HEK293T (cell line): ENCODE measurements around the gene TRIM7.

ENCODE experiments used
- CTCF ChIA-PET: fragments of 350-600 bp; formaldehyde crosslinking; extraction: SDS; loops from one replicate; lab custom pipeline; 2021; ENCODE audit warnings: antibody characterized with exemption, inconsistent platforms; lab: Yijun Ruan, JAX
- POLR2A ChIA-PET: fragments of 350-600 bp; formaldehyde crosslinking; extraction: SDS; loops from one replicate; lab custom pipeline; 2020; ENCODE audit warnings: antibody characterized with exemption, inconsistent platforms; lab: Yijun Ruan, JAX
- DNase-seq: peaks from one replicate; pipeline ENCODE4 v3.0.0; 2012; ENCODE audit warnings: mixed read lengths; ENCODE audit errors: extremely low spot score
- ARNT ChIP-seq: fragments of 450-650 bp; IDR thresholded peaks from 2 replicates; pipeline ENCODE4 v1.6.1; 2017; ENCODE audit warnings: mild to moderate bottlenecking
- BHLHE40 ChIP-seq: fragments of 450-650 bp; IDR thresholded peaks from 2 replicates; pipeline ENCODE4 v1.6.1; 2016; ENCODE audit warnings: mild to moderate bottlenecking, moderate library complexity, borderline replicate concordance
- CTBP1 ChIP-seq: fragments of 450-650 bp; IDR thresholded peaks from 2 replicates; pipeline ENCODE4 v1.6.1; 2016; ENCODE audit warnings: borderline replicate concordance
- ELF4 ChIP-seq: fragments of 450-650 bp; IDR thresholded peaks from 2 replicates; pipeline ENCODE4 v1.6.1; 2017; ENCODE audit warnings: antibody characterized with exemption
- FOXA1 ChIP-seq: fragments of 450-650 bp; IDR thresholded peaks from 2 replicates; pipeline ENCODE4 v1.6.1; 2016; ENCODE audit warnings: mild to moderate bottlenecking
- FOXK2 ChIP-seq: fragments of 450-650 bp; IDR thresholded peaks from 2 replicates; pipeline ENCODE4 v1.6.1; 2016; ENCODE audit warnings: mild to moderate bottlenecking
- FOXM1 ChIP-seq: fragments of 450-650 bp; IDR thresholded peaks from 2 replicates; pipeline ENCODE4 v1.6.1; 2017; ENCODE audit warnings: mild to moderate bottlenecking, borderline replicate concordance
- HDGF ChIP-seq: fragments of 450-650 bp; IDR thresholded peaks from 2 replicates; pipeline ENCODE4 v1.6.1; 2017; ENCODE audit warnings: antibody characterized with exemption, borderline replicate concordance
- L3MBTL2 ChIP-seq: fragments of 450-650 bp; conservative IDR thresholded peaks from 2 replicates; pipeline ENCODE4 v1.6.1; 2016; ENCODE audit warnings: mild to moderate bottlenecking
- LEF1 ChIP-seq: fragments of 450-650 bp; IDR thresholded peaks from 2 replicates; pipeline ENCODE4 v1.6.1; 2017; ENCODE audit warnings: mild to moderate bottlenecking, borderline replicate concordance
- NFRKB ChIP-seq: fragments of 450-650 bp; IDR thresholded peaks from 2 replicates; pipeline ENCODE4 v1.6.1; 2016; ENCODE audit warnings: mild to moderate bottlenecking, moderate library complexity
- SP1 ChIP-seq: fragments of 450-650 bp; IDR thresholded peaks from 2 replicates; pipeline ENCODE4 v1.6.1; 2017
- SUZ12 ChIP-seq: fragments of 450-650 bp; IDR thresholded peaks from 2 replicates; pipeline ENCODE4 v1.6.1; 2016; ENCODE audit warnings: mild to moderate bottlenecking
- TARDBP ChIP-seq: fragments of 450-650 bp; IDR thresholded peaks from 2 replicates; pipeline ENCODE4 v1.6.1; 2016
- ZNF384 ChIP-seq: fragments of 450-650 bp; IDR thresholded peaks from 2 replicates; pipeline ENCODE4 v1.6.1; 2016
- TF ChIP-seq, protein P1 (sequence below): fragments of 450-650 bp; IDR thresholded peaks from 2 replicates; pipeline ENCODE4 v1.6.1; 2016

TRIM7 gene

GRCh38 chr5:181235689-181236366 lies 30.8 kb upstream of the TRIM7 start:
- TF ChIP-seq SUZ12 (no peak), ZNF384 (no peak), LEF1 (no peak), ELF4 (no peak; the same call in 1 of the 2 replicates), SP1 (no peak), BHLHE40 (no peak), ARNT (no peak), TARDBP (no peak), FOXK2 (no peak), NFRKB (no peak), FOXA1 (no peak), HDGF (no peak), CTBP1 (no peak), FOXM1 (no peak)
- TF ChIP-seq, protein P1, sequence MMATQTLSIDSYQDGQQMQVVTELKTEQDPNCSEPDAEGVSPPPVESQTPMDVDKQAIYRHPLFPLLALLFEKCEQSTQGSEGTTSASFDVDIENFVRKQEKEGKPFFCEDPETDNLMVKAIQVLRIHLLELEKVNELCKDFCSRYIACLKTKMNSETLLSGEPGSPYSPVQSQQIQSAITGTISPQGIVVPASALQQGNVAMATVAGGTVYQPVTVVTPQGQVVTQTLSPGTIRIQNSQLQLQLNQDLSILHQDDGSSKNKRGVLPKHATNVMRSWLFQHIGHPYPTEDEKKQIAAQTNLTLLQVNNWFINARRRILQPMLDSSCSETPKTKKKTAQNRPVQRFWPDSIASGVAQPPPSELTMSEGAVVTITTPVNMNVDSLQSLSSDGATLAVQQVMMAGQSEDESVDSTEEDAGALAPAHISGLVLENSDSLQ, result no peak
- POLR2A ChIA-PET, result interaction anchor here (1.1 to 3.1 kb wide), 9 partner anchors 9 to 46 kb away, joined by 4 to 26 read pairs (median 7); partner anchors contain the start of genes RACK1, TRIM41 and TRIM52
- DNase-seq, result no peak
- CTCF ChIA-PET, result interaction anchor here (1.6 kb wide), 1 partner anchor 9 kb away, joined by 4 read pairs; no protein-coding TSS in a partner anchor

- no peak for TF ChIP-seq FOXK2
- TF ChIP-seq ELF4, result peak; percentile 7; the same call in 1 of the 2 replicates
- ChIA-PET CTCF (interaction anchor here (1.6 kb wide), 1 partner anchor 9 kb away, joined by 4 read pairs; no protein-coding TSS in a partner anchor), POLR2A (interaction anchor here (1.1 to 3.1 kb wide), 7 partner anchors 9 to 46 kb away, joined by 4 to 26 read pairs (median 7); partner anchors contain the start of genes RACK1, TRIM41 and TRIM52)
- DNase-seq, result no peak
Measured at GRCh38 chr5:181235323-181235688, 30.3 kb upstream of the TRIM7 start.

GRCh38 chr5:181234455-181235306 lies 29.7 kb upstream of the TRIM7 start:
- CTCF ChIA-PET, result interaction anchor here (1.6 kb wide), 1 partner anchor 10 kb away, joined by 4 read pairs; no protein-coding TSS in a partner anchor
- POLR2A ChIA-PET, result interaction anchor here (0.6 to 3.1 kb wide), 8 partner anchors 8 to 45 kb away, joined by 3 to 26 read pairs (median 7); partner anchors contain the start of genes RACK1, TRIM41 and TRIM52
- DNase-seq, result no peak
- TF ChIP-seq ZNF384 (no peak), ARNT (no peak), NFRKB (no peak), BHLHE40 (peak; percentile 40; the same call in 1 of the 2 replicates), LEF1 (0 out of 2 replicates have a peak, but pooled peaks have one; percentile 16)

DNA sequence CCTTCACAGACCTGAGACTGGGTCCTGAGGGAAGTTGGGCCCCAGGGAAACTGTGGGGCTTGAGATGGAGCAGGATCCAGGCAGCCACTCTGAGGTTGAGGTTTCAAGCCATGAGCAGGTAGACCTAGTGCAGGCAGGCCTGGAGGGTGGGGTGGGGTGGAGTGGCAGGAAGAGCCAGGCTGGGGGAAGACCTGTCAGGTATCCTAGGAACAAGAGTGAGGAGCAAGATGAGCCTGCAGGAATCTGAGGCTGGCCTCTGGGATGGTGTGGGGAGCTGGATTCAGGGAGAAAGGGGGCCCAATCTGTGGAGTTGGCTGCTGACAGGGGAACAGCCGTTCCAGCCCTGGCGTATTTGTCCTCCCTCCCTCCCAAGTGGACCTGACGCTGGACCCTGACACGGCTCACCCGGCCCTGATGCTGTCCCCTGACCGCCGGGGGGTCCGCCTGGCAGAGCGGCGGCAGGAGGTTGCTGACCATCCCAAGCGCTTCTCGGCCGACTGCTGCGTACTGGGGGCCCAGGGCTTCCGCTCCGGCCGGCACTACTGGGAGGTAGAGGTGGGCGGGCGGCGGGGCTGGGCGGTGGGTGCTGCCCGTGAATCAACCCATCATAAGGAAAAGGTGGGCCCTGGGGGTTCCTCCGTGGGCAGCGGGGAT lies 28.9 kb upstream of the TRIM7 start:
- no peak for DNase-seq
- CTCF ChIA-PET, result interaction anchor here (1.6 kb wide), 1 partner anchor 11 kb away, joined by 4 read pairs; no protein-coding TSS in a partner anchor
- TF ChIP-seq HDGF, result no peak
- TF ChIP-seq NFRKB, result no peak
- TF ChIP-seq, protein P1, result no peak
- no peak for TF ChIP-seq FOXA1
- TF ChIP-seq CTBP1, result no peak
- TF ChIP-seq L3MBTL2, result no peak
- no peak for TF ChIP-seq ELF4
- POLR2A ChIA-PET, result interaction anchor here (0.6 to 3.1 kb wide), 5 partner anchors 9 to 42 kb away, joined by 3 to 26 read pairs (median 11); partner anchors contain the start of genes RACK1, TRIM41 and TRIM52

GRCh38 chr5:181233088-181233800 lies 28.2 kb upstream of the TRIM7 start:
- ChIA-PET CTCF (no interaction called here), POLR2A (interaction anchor here (1.3 to 2.5 kb wide), 3 partner anchors 10 to 60 kb away, joined by 5 to 13 read pairs (median 11); partner anchors contain the start of genes TRIM41 and TRIM52)
- DNase-seq, result no peak
- no peak for TF ChIP-seq ELF4
- TF ChIP-seq FOXM1, result no peak
- TF ChIP-seq ARNT, result no peak
- TF ChIP-seq LEF1, result no peak
- TF ChIP-seq, protein P1, result no peak
- TF ChIP-seq NFRKB, result no peak
- TF ChIP-seq FOXA1, result no peak
- TF ChIP-seq SP1, result no peak
